K562 (cell line): ENCODE data around the gene RPLP2. TPM values are rescaled to one million over a fixed set of nuclear protein-coding genes. Genes with fewer than 3 reads are reported as not detected.

ENCODE experiments used
- AFF4 ChIP-seq: sonication (generic); formaldehyde crosslinking; IDR thresholded peaks from 2 replicates; pipeline ENCODE4 v1.8.0; 2023; ENCODE audit warnings: mild to moderate bottlenecking, missing genetic modification reagents
- ARID1B ChIP-seq: fragments of 450-650 bp; IDR thresholded peaks from 2 replicates; pipeline ENCODE4 v1.6.1; 2016; ENCODE audit warnings: antibody characterized with exemption, mild to moderate bottlenecking, inconsistent platforms
- BHLHE40 ChIP-seq: IDR thresholded peaks from 2 replicates; pipeline ENCODE4 v1.6.1; 2011; ENCODE audit warnings: low read length, improper control_type of control experiment
- DACH1 ChIP-seq: fragments of 450-650 bp; IDR thresholded peaks from 2 replicates; pipeline ENCODE4 v1.6.1; 2018; ENCODE audit not compliant: partially characterized antibody
- HBP1 ChIP-seq: fragments of 450-650 bp; formaldehyde crosslinking; IDR thresholded peaks from 2 replicates; pipeline ENCODE4 v1.4.0; 2022; ENCODE audit warnings: missing genetic modification characterization
- MAX ChIP-seq: sonication (generic); formaldehyde crosslinking; IDR thresholded peaks from 2 replicates; pipeline ENCODE4 v1.9.0; 2022; ENCODE audit warnings: mild to moderate bottlenecking, missing genetic modification reagents
- NFRKB ChIP-seq: fragments of 450-650 bp; IDR thresholded peaks from 2 replicates; pipeline ENCODE4 v1.6.1; 2016; ENCODE audit warnings: low read depth
- SMARCC2 ChIP-seq: fragments of 450-650 bp; IDR thresholded peaks from 2 replicates; pipeline ENCODE4 v1.6.1; 2017; ENCODE audit warnings: antibody characterized with exemption, moderate library complexity, mild to moderate bottlenecking, low read depth
- SNIP1 ChIP-seq: fragments of 450-650 bp; IDR thresholded peaks from 2 replicates; pipeline ENCODE4 v1.7.1; 2017; ENCODE audit warnings: low read depth, mild to moderate bottlenecking
- TCF15 ChIP-seq: fragments of 250-450 bp; sonication (Bioruptor Pico); IDR thresholded peaks from 2 replicates; pipeline ENCODE4 v1.8.0; 2022; ENCODE audit warnings: moderate library complexity, mild to moderate bottlenecking, inconsistent platforms
- ZBTB12 ChIP-seq: fragments of 250-450 bp; sonication (Bioruptor Pico); IDR thresholded peaks from 2 replicates; pipeline ENCODE4 v1.4.0; 2020
- ZBTB34 ChIP-seq: fragments of 250-450 bp; sonication (Bioruptor Pico); IDR thresholded peaks from 2 replicates; pipeline ENCODE4 v1.8.0; 2021; ENCODE audit warnings: mild to moderate bottlenecking, moderate library complexity
- ZBTB7A ChIP-seq: IDR thresholded peaks from 2 replicates; pipeline ENCODE4 v1.6.1; 2011; ENCODE audit warnings: low read depth, mild to moderate bottlenecking, low read length, moderate library complexity, borderline replicate concordance; ENCODE audit not compliant: control insufficient read depth
- ZNF277 ChIP-seq: fragments of 250-450 bp; sonication (Bioruptor Pico); IDR thresholded peaks from 2 replicates; pipeline ENCODE4 v1.8.0; 2022; ENCODE audit warnings: inconsistent platforms, mild to moderate bottlenecking, moderate library complexity, borderline replicate concordance
- ZNF41 ChIP-seq: fragments of 250-450 bp; sonication (Bioruptor Pico); conservative IDR thresholded peaks from 2 replicates; pipeline ENCODE4 v1.4.0; 2020; ENCODE audit warnings: mild to moderate bottlenecking
- polyA plus RNA-seq, 8 experiments: library from polyadenylated mRNA; depleted of rRNA in 4 of 8; stranded (reverse) in 5 of 8; unstranded in 3 of 8; fragments of >200 nt; fragmentation: Nextera tagmentation in 2 of 8; fragmentation: Illumina TruSeq in 1 of 8; extraction: Ambion mirVana in 2 of 8; extraction: Trizol in 1 of 8; gene quantifications; 2 replicates each; pipeline versions ENCODE4 v1.2.1 to v1.2.3, GENCODE V29; 2011 to 2014; ENCODE audit warnings: inconsistent platforms in 1 of 8, missing spikeins in 1 of 8
- total RNA-seq, 7 experiments: library from RNA; depleted of rRNA in 6 of 7; stranded (reverse); fragments of >200 nt in 6 of 7; fragmentation: Illumina TruSeq in 2 of 7; extraction: Trizol in 2 of 7; gene quantifications; 2 replicates each; pipeline versions ENCODE4 v1.2.1 to v1.2.3, GENCODE V29; 2011 to 2021; ENCODE audit warnings: low replicate concordance in 1 of 7

RPLP2 gene
- total and polyA plus RNA-seq, 9 of the 15 experiments (the other 6 are each of a cell fraction or from before 2014, with no cell fraction given) = 528 to 3,807 (median 1,633) TPM

GRCh38 chr11:819943-820649 is 10.3 kb downstream of the RPLP2 start (continued):
- TF ChIP-seq AFF4 (CRISPR knock-in tag) (no peak), BHLHE40 (no peak), SNIP1 (no peak), ZBTB34 (no peak), NFRKB (no peak), MAX (CRISPR knock-in tag) (peak; percentile 18; the same call in 1 of the 2 replicates), ZBTB7A (0 out of 2 replicates have a peak, but pooled peaks have one; percentile 12), TCF15 (CRISPR knock-in tag) (0 out of 2 replicates have a peak, but pooled peaks have one; percentile 43), HBP1 (CRISPR knock-in tag) (no peak), ZBTB12 (CRISPR knock-in tag) (no peak), ARID1B (no peak), ZNF41 (CRISPR knock-in tag) (no peak), ZNF277 (no peak), DACH1 (no peak), SMARCC2 (no peak)
